Measurements from ENCODE around the gene PDZRN3.

The PDZRN3 gene

GRCh38 chr3:73559749-73560148 lies 65.0 kb downstream of the PDZRN3 start:
- in situ Hi-C loops (cut with MboI; ENCODE audit: low sequenced_read_pairs): no loop called here

DNA sequence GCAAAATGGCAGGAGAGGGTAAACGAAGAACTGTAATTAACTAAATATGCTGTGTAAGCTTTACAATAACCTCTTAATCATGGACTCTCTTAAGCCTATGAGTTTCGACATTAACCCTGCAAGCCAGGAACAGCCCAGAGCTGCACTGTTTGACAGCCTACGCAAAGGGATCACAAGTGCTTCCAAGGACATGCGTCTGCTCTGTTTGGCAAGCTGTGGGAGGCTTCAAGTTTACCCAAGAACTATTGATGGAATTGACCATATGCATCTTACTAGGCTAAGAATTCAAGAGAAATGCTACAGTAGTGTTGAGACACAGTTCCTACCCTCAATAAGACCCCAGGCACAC lies 66.0 kb downstream of the PDZRN3 start:
- in situ Hi-C loops (cut with MboI; ENCODE audit: low sequenced_read_pairs): no loop called here

DNA sequence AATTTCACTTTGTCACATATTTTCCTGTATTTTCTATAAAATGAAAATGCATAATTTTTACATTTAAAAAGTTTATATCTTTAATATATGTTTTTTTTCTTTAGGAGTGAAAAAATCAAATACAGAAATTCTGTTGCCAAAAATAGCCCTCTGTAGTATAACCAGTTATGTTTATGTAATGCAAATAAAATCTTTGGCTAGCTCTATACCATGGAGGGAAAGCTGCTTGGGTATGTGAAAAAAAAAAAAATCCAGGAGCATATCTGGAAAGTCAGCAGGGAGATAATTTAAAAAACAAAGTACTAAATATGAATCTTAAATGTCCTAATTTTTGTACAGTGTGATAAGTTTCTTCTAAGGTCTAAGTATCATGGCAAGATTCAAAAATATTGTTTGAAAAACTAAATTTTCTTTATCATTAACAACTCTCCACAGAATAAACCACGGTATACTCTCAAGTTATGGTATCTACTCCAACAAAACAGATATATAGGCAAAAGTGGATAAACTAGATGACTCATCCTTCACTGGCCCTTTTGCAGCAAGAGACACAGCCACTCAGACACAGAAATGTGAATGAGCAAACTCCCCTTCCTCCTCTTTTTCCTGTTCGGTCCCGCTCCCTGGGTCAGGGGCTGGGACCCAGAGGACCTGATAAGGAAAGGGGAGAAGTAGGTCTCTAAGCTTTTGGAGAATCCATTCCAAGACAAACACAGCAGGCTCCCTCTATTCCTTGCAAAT lies 66.6 kb downstream of the PDZRN3 start:
- in situ Hi-C loops (cut with MboI; ENCODE audit: low sequenced_read_pairs): no loop called here

- in situ Hi-C loops (cut with MboI; ENCODE audit: low sequenced_read_pairs): no loop called here
Observed at GRCh38 chr3:73556520-73557372, 68.0 kb downstream of the PDZRN3 start.

DNA sequence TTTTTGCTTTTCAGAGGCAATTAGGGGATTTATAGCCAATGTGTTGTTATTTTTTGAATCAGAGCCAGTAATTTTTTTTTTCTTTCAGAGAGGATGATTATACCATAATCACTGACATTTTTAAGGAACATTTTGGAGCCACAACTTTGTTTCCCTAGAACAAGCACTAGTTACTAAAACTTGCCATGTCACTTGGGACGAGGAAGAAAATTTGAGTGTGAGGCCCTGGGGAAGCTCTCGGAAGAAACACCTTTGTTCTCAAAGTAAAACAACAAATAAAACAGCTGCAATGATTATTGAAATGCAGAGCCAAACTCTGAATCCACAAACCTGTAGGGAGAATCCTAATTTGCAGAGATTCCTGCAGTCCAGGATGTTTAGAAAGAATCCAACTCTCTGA lies 69.7 kb downstream of the PDZRN3 start:
- in situ Hi-C loops (cut with MboI; ENCODE audit: low sequenced_read_pairs): no loop called here

DNA sequence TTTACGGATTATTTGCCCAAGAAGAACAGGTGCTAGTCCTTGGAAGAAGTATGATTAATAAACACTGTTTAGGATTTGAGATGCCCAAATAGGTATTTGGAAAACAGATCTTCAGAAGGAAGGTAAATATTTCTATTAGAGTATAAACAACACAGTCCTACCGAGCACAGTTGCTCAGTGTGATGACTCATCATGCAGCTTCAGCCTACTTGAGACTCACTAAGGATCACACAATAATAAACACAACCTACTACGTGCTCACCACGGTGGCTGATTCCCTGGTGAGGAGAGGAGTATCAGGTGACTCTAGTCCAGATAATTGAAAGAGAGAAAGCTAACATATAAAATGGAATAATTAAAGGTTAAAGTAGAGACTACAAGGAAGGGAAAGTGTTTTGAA lies 72.0 kb downstream of the PDZRN3 start:
- in situ Hi-C loops (cut with MboI; ENCODE audit: low sequenced_read_pairs): no loop called here

DNA sequence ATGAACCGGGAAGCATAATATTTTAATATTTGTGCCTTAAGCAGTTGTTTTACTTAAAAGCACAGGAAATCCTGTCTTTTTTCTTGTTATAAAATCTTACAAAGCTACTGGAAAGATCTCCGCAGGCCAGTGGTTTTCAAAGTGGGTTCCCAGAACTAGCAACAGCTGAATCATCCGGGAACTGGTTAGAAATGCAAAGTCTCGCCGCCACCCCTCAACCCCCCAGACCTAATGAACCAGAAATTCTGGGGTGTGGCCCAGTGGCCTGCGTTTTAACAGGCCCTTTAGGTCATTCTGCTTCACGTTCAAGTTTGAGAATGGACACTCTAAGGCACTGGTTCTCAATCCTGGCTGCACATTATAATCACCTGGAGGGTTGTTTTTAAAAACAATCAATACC lies 74.7 kb downstream of the PDZRN3 start:
- in situ Hi-C loops (cut with MboI; ENCODE audit: low sequenced_read_pairs): no loop called here

DNA sequence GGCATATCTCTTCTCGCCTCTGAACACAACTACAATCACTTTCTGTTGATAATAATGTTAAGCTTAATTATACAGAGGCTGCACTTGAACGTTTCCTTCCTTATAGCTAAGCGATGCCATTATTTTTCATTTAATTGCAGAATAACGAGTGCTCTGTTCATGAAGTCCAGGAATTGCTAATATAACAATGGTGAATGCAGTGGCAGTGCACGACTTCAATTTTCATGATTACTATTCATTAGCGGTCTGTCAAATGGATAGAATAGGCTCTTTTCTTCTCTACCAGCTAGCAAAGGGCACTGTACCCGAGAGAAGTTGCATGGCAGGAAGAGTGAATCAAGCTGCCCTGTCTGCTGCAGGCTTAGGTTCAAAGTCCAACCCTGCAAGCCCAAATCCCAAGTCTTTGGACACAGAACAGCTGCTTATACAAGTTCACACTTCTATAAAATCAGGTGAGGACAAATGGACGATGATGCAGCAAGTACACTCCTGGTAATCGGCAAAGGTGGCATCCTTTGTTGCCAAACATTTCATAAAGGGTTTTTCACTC lies 75.6 kb downstream of the PDZRN3 start:
- in situ Hi-C loops (cut with MboI; ENCODE audit: low sequenced_read_pairs): no loop called here

- in situ Hi-C loops (cut with MboI; ENCODE audit: low sequenced_read_pairs): no loop called here
Observed at GRCh38 chr3:73548436-73548835, 76.3 kb downstream of the PDZRN3 start.

GRCh38 chr3:73547427-73548248 lies 77.1 kb downstream of the PDZRN3 start:
- in situ Hi-C loops (cut with MboI; ENCODE audit: low sequenced_read_pairs): no loop called here

DNA sequence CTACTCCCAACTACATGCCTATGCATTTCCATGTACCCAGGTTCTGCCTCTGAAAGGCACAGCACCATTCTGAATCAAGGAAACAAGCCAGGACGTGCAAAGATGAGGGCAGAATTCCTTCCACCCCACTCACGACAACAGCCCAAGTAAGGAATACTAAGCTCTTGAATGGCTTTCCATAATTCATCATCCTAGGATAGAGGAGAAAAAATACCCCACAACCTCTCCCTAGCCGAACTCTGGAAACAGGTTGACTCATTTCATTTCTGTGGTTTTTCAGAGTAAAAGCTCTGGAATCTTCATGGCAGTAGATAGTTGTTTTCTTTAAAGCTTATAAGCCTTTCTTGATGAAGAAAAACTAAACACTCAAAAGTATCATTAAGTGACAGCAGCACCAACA lies 77.8 kb downstream of the PDZRN3 start:
- in situ Hi-C loops (cut with MboI; ENCODE audit: low sequenced_read_pairs): no loop called here

- in situ Hi-C loops (cut with MboI; ENCODE audit: low sequenced_read_pairs): no loop called here
Observed at GRCh38 chr3:73543412-73543811, 81.3 kb downstream of the PDZRN3 start.

- in situ Hi-C loops (cut with MboI; ENCODE audit: low sequenced_read_pairs): no loop called here
Observed at GRCh38 chr3:73542136-73542535, 82.6 kb downstream of the PDZRN3 start.

DNA sequence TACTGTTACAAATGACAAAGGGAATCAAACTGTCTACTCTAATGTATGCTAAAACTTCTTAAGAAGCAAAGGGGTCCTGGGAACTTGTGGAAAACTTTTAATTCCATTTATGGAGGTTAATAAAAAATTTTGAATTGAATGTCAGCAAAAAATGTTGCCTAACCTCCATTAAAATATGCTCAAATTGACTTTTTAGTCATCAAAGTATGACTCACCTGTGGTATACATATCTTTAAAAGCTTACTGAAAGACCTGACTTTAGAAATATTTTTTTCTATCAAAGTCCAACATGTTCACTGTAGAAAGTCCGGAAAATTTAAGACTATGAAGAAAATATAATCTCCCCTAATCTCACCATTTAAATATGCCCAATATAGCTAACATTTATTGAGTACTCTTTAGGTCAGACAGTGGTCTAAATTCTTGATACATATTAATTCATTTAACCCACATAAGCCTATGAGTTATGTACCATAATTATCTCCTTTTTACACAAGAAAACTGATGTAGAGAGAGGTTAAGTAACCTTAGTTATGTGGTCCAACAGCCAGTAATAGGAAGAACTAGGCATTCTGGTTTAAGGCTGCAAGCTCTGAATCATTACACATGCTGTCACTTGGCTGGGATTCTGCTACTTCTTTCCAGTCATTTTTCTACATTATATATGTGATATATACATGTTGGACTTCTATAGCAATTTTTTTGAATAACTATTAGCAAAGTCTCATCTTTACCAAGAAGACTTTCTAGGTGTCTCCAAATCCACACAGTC lies 83.6 kb downstream of the PDZRN3 start:
- in situ Hi-C loops (cut with MboI; ENCODE audit: low sequenced_read_pairs): no loop called here

DNA sequence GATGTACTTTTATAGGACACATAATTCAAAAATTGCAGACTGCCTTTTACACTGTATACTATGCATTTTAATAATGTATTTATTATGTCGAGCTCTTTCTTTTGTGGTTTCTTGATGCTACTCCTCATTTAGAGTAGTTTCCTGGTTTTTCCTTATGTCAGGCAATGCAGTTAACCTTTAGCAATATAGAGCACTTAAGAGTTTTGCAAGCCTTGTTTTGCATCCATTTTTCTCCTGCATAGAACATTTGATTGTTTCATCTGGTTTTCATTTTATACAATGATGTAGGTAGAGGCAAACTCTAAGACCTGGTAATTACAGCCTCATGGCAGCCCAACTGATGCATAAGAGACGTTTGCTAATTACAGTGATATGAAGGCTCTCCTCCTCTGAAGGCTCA lies 86.3 kb downstream of the PDZRN3 start:
- in situ Hi-C loops (cut with MboI; ENCODE audit: low sequenced_read_pairs): no loop called here

DNA sequence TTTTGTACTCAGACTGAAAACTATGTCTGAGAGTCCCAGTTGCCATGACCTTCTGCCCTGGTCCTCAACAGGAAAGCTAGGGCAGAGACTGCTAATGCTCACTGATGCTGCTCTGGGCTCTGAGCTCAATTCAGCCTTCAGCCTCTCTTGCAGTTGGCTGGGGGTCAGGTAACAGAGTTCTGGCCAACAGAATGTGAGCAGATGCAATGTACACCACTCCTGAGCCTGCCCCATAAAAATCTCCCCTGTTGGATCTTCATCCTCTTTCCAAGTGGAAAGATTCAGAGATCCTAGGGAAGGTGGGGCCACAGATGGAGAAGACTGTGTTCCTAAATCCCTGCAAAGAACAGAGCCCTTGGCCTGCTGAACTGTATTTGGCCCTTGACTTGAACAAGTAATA lies 87.8 kb downstream of the PDZRN3 start:
- in situ Hi-C loops (cut with MboI; ENCODE audit: low sequenced_read_pairs): no loop called here

DNA sequence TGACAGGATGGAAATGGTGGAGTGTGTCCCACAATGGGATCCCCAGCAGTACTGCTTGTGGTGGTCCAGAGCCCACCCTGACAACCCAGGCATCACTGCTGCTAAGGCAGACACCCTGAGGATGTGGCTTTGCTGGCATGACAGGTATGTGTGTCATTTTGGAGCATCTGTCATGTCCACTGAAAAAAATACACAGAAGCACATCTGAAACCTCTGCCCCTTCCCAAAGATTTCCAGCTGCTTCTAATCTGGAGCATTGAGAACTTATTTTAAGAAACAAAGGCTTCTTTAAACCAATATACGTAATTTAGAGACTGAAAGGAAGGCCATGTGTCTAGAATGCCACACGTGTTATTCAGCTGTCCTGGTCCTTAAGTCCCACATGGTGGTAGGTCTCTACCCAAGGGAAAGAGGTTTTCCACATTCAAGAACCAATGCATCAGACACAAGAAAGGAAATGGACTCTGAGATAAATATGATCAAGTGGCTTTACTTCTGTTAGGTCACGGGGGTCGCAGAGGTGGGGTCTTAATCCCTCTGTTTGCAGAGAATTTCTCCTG lies 88.3 kb downstream of the PDZRN3 start:
- in situ Hi-C loops (cut with MboI; ENCODE audit: low sequenced_read_pairs): no loop called here

GRCh38 chr3:73535931-73536330 lies 88.8 kb downstream of the PDZRN3 start:
- in situ Hi-C loops (cut with MboI; ENCODE audit: low sequenced_read_pairs): no loop called here

DNA sequence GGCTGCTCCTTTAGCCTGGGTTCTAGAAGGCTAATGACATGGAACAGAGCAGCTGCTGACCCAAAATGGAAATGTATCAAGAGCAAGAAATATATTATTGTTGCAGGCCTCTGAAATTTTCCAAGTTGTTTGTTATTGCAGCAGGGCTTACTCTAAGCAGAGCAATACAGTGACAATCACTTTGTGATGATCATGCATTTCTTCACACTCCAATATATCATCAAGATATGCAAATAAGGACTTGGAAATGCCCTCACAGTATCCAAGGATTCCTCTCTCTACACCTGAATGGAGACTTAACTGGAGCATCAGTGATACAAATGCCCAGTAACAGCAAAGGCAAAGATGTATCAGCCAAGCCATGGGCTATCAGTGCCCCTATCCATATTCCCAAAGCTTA lies 89.6 kb downstream of the PDZRN3 start:
- in situ Hi-C loops (cut with MboI; ENCODE audit: low sequenced_read_pairs): no loop called here

GRCh38 chr3:73530022-73530396 lies 94.7 kb downstream of the PDZRN3 start:
- in situ Hi-C loops (cut with MboI; ENCODE audit: low sequenced_read_pairs): no loop called here

Measured in HL-60/S4 (cell line).